Upper lobe of left lung (tissue), 6 donors: ENCODE measurements around the gene DYNC2H1. TPM values are rescaled to one million over a fixed set of nuclear protein-coding genes. Genes with fewer than 3 reads are reported as not detected.

ENCODE experiments used
- ATAC-seq, 2 donors: fragments of 200-7000 bp; cut with Tn5 transposase; one replicate each; pipeline ENCODE4 v1.9.1; 2022; ENCODE audit warnings: mild to moderate bottlenecking in 2 of 2, moderate library complexity in 2 of 2; ENCODE audit not compliant: low FRiP score in 2 of 2
- DNase-seq, 2 donors: peaks; one replicate each; pipeline ENCODE4 v3.0.0-alpha.2; 2019 to 2020
- H3K27ac ChIP-seq, 4 donors: fragments of 200-600 bp; sonication (generic); one replicate each; pipeline ENCODE4 v1.5.1; 2016 to 2019
- H3K27me3 ChIP-seq, 4 donors: fragments of 200-600 bp; sonication (generic); one replicate each; pipeline ENCODE4 v1.5.1; 2017 to 2019
- H3K36me3 ChIP-seq, 4 donors: fragments of 200-600 bp; sonication (generic); one replicate each; pipeline ENCODE4 v1.5.1; 2016 to 2019
- H3K4me1 ChIP-seq, 4 donors: fragments of 200-600 bp; sonication (generic); one replicate each; pipeline ENCODE4 v1.5.1; 2018 to 2019
- H3K4me3 ChIP-seq, 4 donors: fragments of 200-600 bp; sonication (generic); one replicate each; pipeline ENCODE4 v1.5.1; 2017 to 2019; ENCODE audit warnings: mild to moderate bottlenecking in 2 of 4, moderate library complexity in 1 of 4
- H3K9me3 ChIP-seq, 4 donors: fragments of 200-600 bp; sonication (generic); one replicate each; pipeline ENCODE4 v1.5.1; 2018 to 2019
- CTCF ChIP-seq, 6 experiments: fragments of 450-650 bp in 4 of 6; fragments of 200-600 bp in 2 of 6; sonication (generic) in 2 of 6; IDR thresholded peaks; one replicate each; pipeline ENCODE4 v1.5.1; 2016 to 2019; ENCODE audit warnings: antibody characterized with exemption in 6 of 6
- EP300 ChIP-seq, 4 donors: sonication (generic); formaldehyde crosslinking; IDR thresholded peaks; one replicate each; pipeline ENCODE4 v1.5.1; 2017; ENCODE audit warnings: antibody characterized with exemption in 4 of 4, control low read depth in 2 of 4
- POLR2A ChIP-seq, 4 donors: fragments of 450-650 bp; IDR thresholded peaks; one replicate each; pipeline ENCODE4 v1.5.1; 2016 to 2017; ENCODE audit warnings: antibody characterized with exemption in 4 of 4, mild to moderate bottlenecking in 2 of 4
- POLR2AphosphoS5 ChIP-seq, 2 donors: sonication (generic); formaldehyde crosslinking; IDR thresholded peaks; one replicate each; pipeline ENCODE4 v1.5.1; 2017; ENCODE audit warnings: antibody characterized with exemption in 2 of 2
- WGBS, 2 donors: methylation state at CpG; one replicate each; pipeline ENCODE4 v1.1.5; 2017 to 2018; 5-methylcytosine and 5-hydroxymethylcytosine counted together
- total RNA-seq, 6 donors: library from RNA; depleted of rRNA in 4 of 6; stranded (reverse); fragments of >200 nt in 4 of 6; gene quantifications; one replicate each; pipeline versions ENCODE4 v1.1.0 to v1.2.1, GENCODE V29; 2016 to 2021
- donor health status: DM: no; HTN: no; CAD: no; lungs with moderate emphysema.
- donor health status: DM: no; HTN: yes; CAD: no; lungs with severe emphysema.

The DYNC2H1 gene
- total RNA-seq, 6 donors from 2014 or later = 11.1 to 62.4 (median 23.2) TPM

- 81 to 91% methylated on average over 1 of the region's 1 CpG for WGBS, 2 donors
- no peaks in the 10 kb centered on the region for H3K27me3 ChIP-seq
- no peak for TF ChIP-seq POLR2A (IDR thresholded peaks at IDR 0.05)
- TF ChIP-seq EP300 (IDR thresholded peaks at IDR 0.05) = no peak
- TF ChIP-seq CTCF (IDR thresholded peaks at IDR 0.05) = no peak
- TF ChIP-seq POLR2AphosphoS5 (IDR thresholded peaks at IDR 0.05) = no peak
- ATAC-seq = no peak
- no peaks in the 10 kb centered on the region for H3K9me3 ChIP-seq
- no peaks in the 10 kb centered on the region for H3K36me3 ChIP-seq
- H3K4me3 ChIP-seq = no peak overlapping the region
- no peaks in the 10 kb centered on the region for H3K4me1 ChIP-seq
- H3K27ac ChIP-seq = no peak overlapping the region
- no peak for DNase-seq
Observed at GRCh38 chr11:103464420-103464819, 355.2 kb downstream of the DYNC2H1 start.

GRCh38 chr11:103465555-103466140, 356.4 kb downstream of the DYNC2H1 start:
- no peak for TF ChIP-seq POLR2A (IDR thresholded peaks at IDR 0.05)
- TF ChIP-seq EP300 (IDR thresholded peaks at IDR 0.05) = no peak
- TF ChIP-seq CTCF (IDR thresholded peaks at IDR 0.05) = no peak
- no peak for TF ChIP-seq POLR2AphosphoS5 (IDR thresholded peaks at IDR 0.05)
- ATAC-seq (no peak), DNase-seq (no peak)
- Histone ChIP-seq H3K9me3 (no peaks in the 10 kb centered on the region), H3K27me3 (no peaks in the 10 kb centered on the region), H3K36me3 (no peaks in the 10 kb centered on the region), H3K4me1 (no peaks in the 10 kb centered on the region), H3K27ac (no peak overlapping the region), H3K4me3 (no peak overlapping the region)
- 71 to 74% methylated on average over 3 of the region's 3 CpGs for WGBS, 2 donors

GRCh38 chr11:103471546-103471945, 362.3 kb downstream of the DYNC2H1 start:
- Histone ChIP-seq H3K4me3 (no peak overlapping the region), H3K27me3 (no peaks in the 10 kb centered on the region), H3K36me3 (no peaks in the 10 kb centered on the region), H3K27ac (no peak overlapping the region), H3K9me3 (no peaks in the 10 kb centered on the region), H3K4me1 (no peaks in the 10 kb centered on the region)
- 94 to 96% methylated on average over 4 of the region's 4 CpGs for WGBS, 2 donors
- TF ChIP-seq EP300 (IDR thresholded peaks at IDR 0.05) (no peak), POLR2AphosphoS5 (IDR thresholded peaks at IDR 0.05) (no peak), POLR2A (IDR thresholded peaks at IDR 0.05) (no peak), CTCF (IDR thresholded peaks at IDR 0.05) (no peak)
- DNase-seq (no peak), ATAC-seq (no peak)

- Histone ChIP-seq H3K4me3 (no peak overlapping the region), H3K4me1 (no peaks in the 10 kb centered on the region), H3K27ac (no peak overlapping the region), H3K36me3 (no peaks in the 10 kb centered on the region), H3K9me3 (no peaks in the 10 kb centered on the region), H3K27me3 (no peaks in the 10 kb centered on the region)
- DNase-seq (no peak), ATAC-seq (no peak)
- TF ChIP-seq POLR2AphosphoS5 (IDR thresholded peaks at IDR 0.05) = no peak
- no peak for TF ChIP-seq POLR2A (IDR thresholded peaks at IDR 0.05)
- no peak for TF ChIP-seq EP300 (IDR thresholded peaks at IDR 0.05)
- TF ChIP-seq CTCF (IDR thresholded peaks at IDR 0.05) = no peak
- WGBS, 2 donors = 71 to 81% methylated on average over 2 of the region's 2 CpGs
Observed at GRCh38 chr11:103476874-103477273, 367.6 kb downstream of the DYNC2H1 start.

- Histone ChIP-seq H3K9me3 (no peaks in the 10 kb centered on the region), H3K27me3 (no peaks in the 10 kb centered on the region), H3K36me3 (no peaks in the 10 kb centered on the region), H3K4me3 (no peak overlapping the region), H3K4me1 (no peaks in the 10 kb centered on the region), H3K27ac (no peak overlapping the region)
- 77 to 79% methylated on average over 4 of the region's 4 CpGs for WGBS, 2 donors
- no peak for ATAC-seq
- TF ChIP-seq CTCF (IDR thresholded peaks at IDR 0.05) = no peak
- TF ChIP-seq POLR2A (IDR thresholded peaks at IDR 0.05) = no peak
- no peak for TF ChIP-seq POLR2AphosphoS5 (IDR thresholded peaks at IDR 0.05)
- no peak for TF ChIP-seq EP300 (IDR thresholded peaks at IDR 0.05)
- no peak for DNase-seq
Observed at GRCh38 chr11:103480421-103480820, 371.2 kb downstream of the DYNC2H1 start.
